Lower lobe of right lung (tissue), 2 donors: ENCODE data around the gene AP1G1. TPM values are rescaled to one million over a fixed set of nuclear protein-coding genes. Genes with fewer than 3 reads are reported as not detected.

Source experiments
- ATAC-seq, 2 donors: fragments of 200-7000 bp; cut with Tn5 transposase; one replicate each; pipeline ENCODE4 v1.9.1; 2020 to 2022; ENCODE audit warnings: mild to moderate bottlenecking in 2 of 2, moderate library complexity in 2 of 2
- DNase-seq: peaks from one replicate; pipeline ENCODE4 v3.0.0-alpha.2; 2020
- H3K27ac ChIP-seq: fragments of 200-600 bp; one replicate; pipeline ENCODE4 v1.8.0; 2022
- H3K27me3 ChIP-seq: fragments of 200-600 bp; one replicate; pipeline ENCODE4 v1.8.0; 2022; ENCODE audit warnings: low read depth
- H3K36me3 ChIP-seq: fragments of 200-600 bp; one replicate; pipeline ENCODE4 v1.8.0; 2022; ENCODE audit warnings: mild to moderate bottlenecking
- H3K4me1 ChIP-seq: fragments of 200-600 bp; one replicate; pipeline ENCODE4 v1.8.0; 2022
- H3K4me3 ChIP-seq: fragments of 200-600 bp; one replicate; pipeline ENCODE4 v1.8.0; 2022; ENCODE audit warnings: mild to moderate bottlenecking
- H3K9me3 ChIP-seq: fragments of 200-600 bp; one replicate; pipeline ENCODE4 v1.8.0; 2022
- CTCF ChIP-seq: fragments of 200-600 bp; IDR thresholded peaks from one replicate; pipeline ENCODE4 v1.8.0; 2022; ENCODE audit warnings: antibody characterized with exemption, mild to moderate bottlenecking
- intact Hi-C: fragments of 100-400 bp; cut with DNase I; formaldehyde crosslinking; loops from one replicate; pipeline ENCODE4 v1.11.0; 2022
- total RNA-seq: library from RNA; stranded (reverse); fragmentation: NEBNext Ultra II Directional; extraction: Animal tissue kit (Norgen Biotek cat#: 25700); gene quantifications from one replicate; pipeline ENCODE4 v1.2.1, GENCODE V29; 2021
- donor health status: DM: no; HTN: yes; CAD: no; lungs with severe emphysema.

AP1G1 gene
- total RNA-seq, 1 donor from 2014 or later, result 78.9 TPM

GRCh38 chr16:71852158-71852557 lies 43.5 kb upstream of the AP1G1 start:
- H3K27ac ChIP-seq, result no peak overlapping the region
- no peaks in the 10 kb centered on the region for H3K27me3 ChIP-seq
- DNase-seq (no peak), ATAC-seq (no peak)
- peaks cover 7% of the 10 kb centered on the region for H3K4me1 ChIP-seq
- peaks cover 79% of the 10 kb centered on the region for H3K36me3 ChIP-seq
- H3K4me3 ChIP-seq, result no peak overlapping the region
- H3K9me3 ChIP-seq, result no peaks in the 10 kb centered on the region
- intact Hi-C loops, result no loop called here
- no peak for TF ChIP-seq CTCF

- Histone ChIP-seq H3K4me3 (no peak overlapping the region), H3K27me3 (no peaks in the 10 kb centered on the region), H3K9me3 (no peaks in the 10 kb centered on the region), H3K36me3 (peaks cover 79% of the 10 kb centered on the region), H3K27ac (no peak overlapping the region), H3K4me1 (peaks cover 11% of the 10 kb centered on the region)
- intact Hi-C loops, result no loop called here
- ATAC-seq, result no peak
- no peak for DNase-seq
- TF ChIP-seq CTCF, result no peak
Measured at GRCh38 chr16:71851746-71852145, 43.1 kb upstream of the AP1G1 start.

GRCh38 chr16:71848622-71849021 lies 40.0 kb upstream of the AP1G1 start:
- DNase-seq, result no peak
- peaks cover 58% of the 10 kb centered on the region for H3K36me3 ChIP-seq
- no peak overlapping the region for H3K27ac ChIP-seq
- H3K27me3 ChIP-seq, result no peaks in the 10 kb centered on the region
- TF ChIP-seq CTCF, result no peak
- no peaks in the 10 kb centered on the region for H3K9me3 ChIP-seq
- intact Hi-C loops, result no loop called here
- H3K4me3 ChIP-seq, result no peak overlapping the region
- no peak for ATAC-seq
- peaks cover 15% of the 10 kb centered on the region for H3K4me1 ChIP-seq

- Histone ChIP-seq H3K36me3 (peaks cover 43% of the 10 kb centered on the region), H3K4me3 (peak overlapping the region; percentile 100), H3K27me3 (no peaks in the 10 kb centered on the region), H3K27ac (no peak overlapping the region), H3K4me1 (peaks cover 15% of the 10 kb centered on the region), H3K9me3 (no peaks in the 10 kb centered on the region)
- intact Hi-C loops, result no loop called here
- no peak for ATAC-seq
- no peak for TF ChIP-seq CTCF
- no peak for DNase-seq
Measured at GRCh38 chr16:71847096-71847495, 38.5 kb upstream of the AP1G1 start.

- H3K4me1 ChIP-seq, result peaks cover 15% of the 10 kb centered on the region
- peak in 1 of 2 donors; percentile 29 for ATAC-seq
- intact Hi-C loops, result no loop called here
- peak overlapping the region; percentile 100 for H3K4me3 ChIP-seq
- H3K27me3 ChIP-seq, result no peaks in the 10 kb centered on the region
- H3K36me3 ChIP-seq, result peaks cover 37% of the 10 kb centered on the region
- DNase-seq, result no peak
- H3K27ac ChIP-seq, result peak overlapping the region; percentile 89
- TF ChIP-seq CTCF, result no peak
- no peaks in the 10 kb centered on the region for H3K9me3 ChIP-seq
Measured at GRCh38 chr16:71846431-71846830, 37.8 kb upstream of the AP1G1 start.
